Trophoblast cell (in vitro differentiated cells and primary cell): ENCODE measurements around the gene UNC45B.
A peak's percentile ranks its signal among the peaks of the same experiment; 100 is the strongest.
"Not testable (repeated sequence)": the region's sequence is repeated elsewhere in the genome, so short reads cannot be mapped to it uniquely, and the experiment has no call there.

Source experiments
- DNase-seq, 2 donors: peaks; one replicate each; pipeline ENCODE4 v3.0.0-alpha.2; 2016
- H2AFZ ChIP-seq: 2 replicates; pipeline ENCODE4 v1.6.1; 2013; ENCODE audit warnings: low read length, moderate library complexity, mild to moderate bottlenecking; ENCODE audit not compliant: insufficient read depth, poor library complexity
- H2AK5ac ChIP-seq: 2 replicates; pipeline ENCODE4 v1.6.1; 2013; ENCODE audit warnings: mild to moderate bottlenecking, low read length
- H2BK120ac ChIP-seq: 2 replicates; pipeline ENCODE4 v1.6.1; 2013; ENCODE audit warnings: low read length, mild to moderate bottlenecking, moderate library complexity; ENCODE audit not compliant: insufficient read depth, poor library complexity
- H2BK12ac ChIP-seq: 2 replicates; pipeline ENCODE4 v1.6.1; 2013; ENCODE audit warnings: mild to moderate bottlenecking, low read length, moderate library complexity
- H2BK5ac ChIP-seq: 2 replicates; pipeline ENCODE4 v1.6.1; 2013; ENCODE audit warnings: low read length, low read depth, moderate library complexity, mild to moderate bottlenecking; ENCODE audit not compliant: poor library complexity
- H3K14ac ChIP-seq: 2 replicates; pipeline ENCODE4 v1.6.1; 2013; ENCODE audit warnings: mild to moderate bottlenecking, low read length
- H3K18ac ChIP-seq: 2 replicates; pipeline ENCODE4 v1.6.1; 2013; ENCODE audit warnings: mild to moderate bottlenecking, low read length
- H3K23ac ChIP-seq: 2 replicates; pipeline ENCODE4 v1.6.1; 2013; ENCODE audit warnings: low read length
- H3K27ac ChIP-seq: 2 replicates; pipeline ENCODE4 v1.5.1; 2013; ENCODE audit warnings: low read depth, mild to moderate bottlenecking, inconsistent platforms, low read length, moderate library complexity
- H3K27me3 ChIP-seq: 2 replicates; pipeline ENCODE4 v1.6.1; 2013; ENCODE audit warnings: inconsistent platforms, mild to moderate bottlenecking, low read length, moderate library complexity; ENCODE audit not compliant: insufficient read depth
- H3K36me3 ChIP-seq, 2 experiments: 1 replicate in 1 of 2; 2 replicates in 1 of 2; pipeline ENCODE4 v1.6.1; 2013; ENCODE audit warnings: low read length in 2 of 2, mild to moderate bottlenecking in 2 of 2, moderate library complexity in 1 of 2; ENCODE audit not compliant: insufficient read depth in 2 of 2, control insufficient read depth in 1 of 2
- H3K4ac ChIP-seq: 2 replicates; pipeline ENCODE4 v1.6.1; 2013; ENCODE audit warnings: low read depth, mild to moderate bottlenecking, low read length, moderate library complexity
- H3K4me1 ChIP-seq, 2 experiments: 1 replicate in 1 of 2; 2 replicates in 1 of 2; pipeline ENCODE4 v1.6.1; 2013; ENCODE audit warnings: low read length in 2 of 2, mild to moderate bottlenecking in 2 of 2, moderate library complexity in 1 of 2; ENCODE audit not compliant: insufficient read depth in 2 of 2, control insufficient read depth in 1 of 2
- H3K4me2 ChIP-seq: 2 replicates; pipeline ENCODE4 v1.6.1; 2013; ENCODE audit warnings: inconsistent platforms, mild to moderate bottlenecking, low read length, moderate library complexity
- H3K4me3 ChIP-seq: 2 replicates; pipeline ENCODE4 v1.5.1; 2013; ENCODE audit warnings: mild to moderate bottlenecking, low read depth, low read length, inconsistent platforms
- H3K79me1 ChIP-seq: one replicate; pipeline ENCODE4 v1.6.1; 2013; ENCODE audit warnings: low read length
- H3K79me2 ChIP-seq: 2 replicates; pipeline ENCODE4 v1.6.1; 2013; ENCODE audit warnings: low read length, mild to moderate bottlenecking; ENCODE audit not compliant: control insufficient read depth, insufficient read depth, poor library complexity
- H3K9ac ChIP-seq: 2 replicates; pipeline ENCODE4 v1.6.1; 2013; ENCODE audit warnings: mild to moderate bottlenecking, low read length
- H3K9me3 ChIP-seq: 2 replicates; pipeline ENCODE4 v1.6.1; 2013; ENCODE audit warnings: low read depth, mild to moderate bottlenecking, control low read depth, inconsistent platforms, low read length; ENCODE audit not compliant: insufficient read depth
- H4K12ac ChIP-seq: 2 replicates; pipeline ENCODE4 v1.6.1; 2013; ENCODE audit warnings: low read depth, mild to moderate bottlenecking, low read length, moderate library complexity
- H4K8ac ChIP-seq: 2 replicates; pipeline ENCODE4 v1.6.1; 2013; ENCODE audit warnings: low read depth, mild to moderate bottlenecking, low read length, moderate library complexity
- H4K91ac ChIP-seq: one replicate; pipeline ENCODE4 v1.6.1; 2013; ENCODE audit warnings: low read depth, mild to moderate bottlenecking, low read length, moderate library complexity
- WGBS: extraction: QIAGEN DNeasy Blood & Tissue Kit; methylation state at CpG from one replicate; pipeline ENCODE4 v1.1.7; 2013; ENCODE audit warnings: missing lambda C conversion rate; ENCODE audit not compliant: insufficient read length, insufficient coverage; ENCODE audit errors: extremely low coverage; 5-methylcytosine and 5-hydroxymethylcytosine counted together

UNC45B gene

GRCh38 chr17:35149941-35150340, 2.3 kb downstream of the UNC45B start:
- Histone ChIP-seq H3K23ac (no peak overlapping the region), H3K4me3 (no peak overlapping the region), H3K36me3 (no peaks in the 10 kb centered on the region), H4K91ac (no peak overlapping the region), H4K12ac (no peak overlapping the region), H3K79me2 (no peaks in the 10 kb centered on the region), H2BK5ac (no peak overlapping the region), H3K27me3 (no peaks in the 10 kb centered on the region), H3K9ac (no peak overlapping the region), H3K27ac (no peak overlapping the region), H3K14ac (no peak overlapping the region), H3K4me2 (no peak overlapping the region), H2BK12ac (no peak overlapping the region), H3K4ac (no peak overlapping the region), H2BK120ac (no peak overlapping the region), H3K9me3 (peaks cover 7% of the 10 kb centered on the region), H3K18ac (no peak overlapping the region), H2AFZ (no peak overlapping the region), H3K79me1 (no peaks in the 10 kb centered on the region), H4K8ac (no peak overlapping the region), H3K4me1 (peaks cover 9 to 13% of the 10 kb centered on the region in 2 experiments), H2AK5ac (no peak overlapping the region)
- no peak for DNase-seq
- no CpG with 5 or more reads among the region's 11 CpGs for WGBS

- WGBS = no CpG with 5 or more reads among the region's 29 CpGs
- H3K4ac ChIP-seq, H2AK5ac ChIP-seq, H4K8ac ChIP-seq, H3K36me3 ChIP-seq, H2BK5ac ChIP-seq, H2BK12ac ChIP-seq, H2BK120ac ChIP-seq, H3K79me1 ChIP-seq, H3K4me2 ChIP-seq, H3K79me2 ChIP-seq, H4K12ac ChIP-seq, H3K18ac ChIP-seq, H3K27ac ChIP-seq, H3K23ac ChIP-seq, H3K9me3 ChIP-seq, H3K27me3 ChIP-seq, H3K4me3 ChIP-seq, DNase-seq, H3K9ac ChIP-seq, H3K14ac ChIP-seq, H2AFZ ChIP-seq, H4K91ac ChIP-seq: not testable (repeated sequence)
- peaks cover 9 to 13% of the 10 kb centered on the region in 2 experiments for H3K4me1 ChIP-seq
Measured at GRCh38 chr17:35151080-35151479, 3.5 kb downstream of the UNC45B start.

GRCh38 chr17:35152421-35153140, 5.0 kb downstream of the UNC45B start:
- no peak overlapping the region for H3K4me3 ChIP-seq
- peaks cover 9% of the 10 kb centered on the region in 2 experiments for H3K4me1 ChIP-seq
- H3K27me3 ChIP-seq = no peaks in the 10 kb centered on the region
- H3K18ac ChIP-seq = no peak overlapping the region
- no CpG with 5 or more reads among the region's 13 CpGs for WGBS
- no peak overlapping the region for H3K4ac ChIP-seq
- H2BK12ac ChIP-seq = no peak overlapping the region
- no peak for DNase-seq
- no peak overlapping the region for H2AFZ ChIP-seq
- H3K14ac ChIP-seq = no peak overlapping the region
- peaks cover 7% of the 10 kb centered on the region for H3K9me3 ChIP-seq
- no peaks in the 10 kb centered on the region for H3K36me3 ChIP-seq
- H3K23ac ChIP-seq = no peak overlapping the region
- H4K91ac ChIP-seq = no peak overlapping the region
- no peak overlapping the region for H2BK5ac ChIP-seq
- no peaks in the 10 kb centered on the region for H3K79me2 ChIP-seq
- H3K79me1 ChIP-seq = no peaks in the 10 kb centered on the region
- no peak overlapping the region for H2BK120ac ChIP-seq
- no peak overlapping the region for H2AK5ac ChIP-seq
- H3K27ac ChIP-seq = no peak overlapping the region
- no peak overlapping the region for H3K4me2 ChIP-seq
- no peak overlapping the region for H4K12ac ChIP-seq
- no peak overlapping the region for H4K8ac ChIP-seq
- no peak overlapping the region for H3K9ac ChIP-seq

- Histone ChIP-seq H2AK5ac (no peak overlapping the region), H4K91ac (no peak overlapping the region), H3K4ac (no peak overlapping the region), H3K18ac (no peak overlapping the region), H3K4me3 (no peak overlapping the region), H4K12ac (no peak overlapping the region), H3K79me2 (no peaks in the 10 kb centered on the region), H3K27me3 (no peaks in the 10 kb centered on the region), H2BK5ac (no peak overlapping the region), H3K4me2 (no peak overlapping the region), H3K27ac (no peak overlapping the region), H4K8ac (no peak overlapping the region), H3K4me1 (peaks cover 0 to 2% of the 10 kb centered on the region in 2 experiments), H3K9me3 (peaks cover 7% of the 10 kb centered on the region), H2BK120ac (no peak overlapping the region), H2BK12ac (no peak overlapping the region), H3K9ac (no peak overlapping the region), H3K23ac (no peak overlapping the region), H3K79me1 (no peaks in the 10 kb centered on the region), H3K36me3 (no peaks in the 10 kb centered on the region), H3K14ac (no peak overlapping the region), H2AFZ (no peak overlapping the region)
- WGBS = no CpG with 5 or more reads among the region's 13 CpGs
- peak in 1 of 2 donors; percentile 66 for DNase-seq
Measured at GRCh38 chr17:35154196-35155165, 6.9 kb downstream of the UNC45B start.
